Measurements from ENCODE around the gene LAMA1. TPM values are rescaled to one million over a fixed set of nuclear protein-coding genes. Genes with fewer than 3 reads are reported as not detected.

Gene LAMA1
- polyA plus RNA-seq, 3 donors = 75.1 to 106 (median 90.0) TPM

DNA sequence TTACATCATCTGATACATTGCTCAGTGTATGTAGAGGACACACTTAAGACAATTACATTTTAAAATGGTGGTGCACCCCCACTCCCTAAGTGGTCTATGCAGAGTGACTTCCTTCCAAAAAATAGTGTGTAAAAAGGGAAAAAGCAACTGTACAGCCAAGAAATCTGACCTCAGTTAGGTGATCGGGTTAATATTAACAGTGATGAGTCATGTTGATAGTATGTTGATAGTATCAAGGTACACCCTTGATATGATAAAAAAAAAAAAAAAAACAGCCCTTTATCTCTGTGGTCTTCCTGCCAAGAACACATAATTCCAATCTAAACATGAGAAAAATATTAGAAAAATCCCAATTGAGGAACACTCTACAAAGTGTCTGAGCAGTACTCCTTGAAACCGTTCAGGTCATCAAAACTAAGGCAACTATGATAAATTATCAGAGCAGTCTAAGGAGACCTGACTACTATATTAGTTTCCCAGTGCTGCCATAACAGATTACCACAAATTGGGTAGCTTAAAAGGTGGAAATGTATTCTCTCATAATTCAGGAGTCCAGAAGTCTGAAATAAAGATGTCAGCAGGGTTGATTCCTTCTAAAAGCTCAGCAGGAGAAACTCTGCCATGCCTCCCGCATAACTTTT lies 216.2 kb downstream of the LAMA1 start:
- DNase-seq = no peak

DNA sequence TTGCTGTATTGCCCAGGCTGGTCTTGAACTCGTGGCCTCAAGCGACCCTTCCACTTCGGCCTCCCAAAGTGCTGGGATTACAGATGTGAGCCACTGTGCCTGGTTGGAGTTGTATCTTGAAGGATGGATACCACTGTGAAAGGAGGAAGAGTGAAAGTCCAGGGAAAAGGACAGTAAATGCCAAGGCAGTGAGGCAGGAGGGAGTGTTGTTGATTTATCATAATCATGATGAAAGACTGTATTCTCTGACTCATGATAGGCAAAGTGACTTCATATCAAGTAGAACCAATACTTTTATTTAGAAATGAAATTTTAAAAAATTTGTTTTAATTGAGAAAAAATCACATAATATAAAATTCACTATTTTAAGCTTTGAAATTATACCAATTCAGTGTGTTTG lies 225.8 kb downstream of the LAMA1 start:
- DNase-seq = no peak

Other genes starting within 250 kb of the LAMA1 start
- under 1 TPM in 2 of 3 donors, not detected in 1; 0.11 to 0.69 TPM for gene LRRC30, start 113.3 kb upstream of the LAMA1 start, polyA plus RNA-seq (ENCODE audit: insufficient read length in 3 of 3)

Data from renal pelvis (tissue), 4 donors.